AG04449 (cell line): Measurements from ENCODE around the gene TDO2.

Experiments used
- CTCF ChIA-PET: fragments of 350-600 bp; formaldehyde crosslinking; extraction: SDS; loops from one replicate; lab custom pipeline; 2021; ENCODE audit warnings: antibody characterized with exemption; lab: Yijun Ruan, JAX
- POLR2A ChIA-PET: fragments of 400-600, 350-600 bp; formaldehyde crosslinking; extraction: SDS; loops from one replicate; lab custom pipeline; 2020; ENCODE audit warnings: antibody characterized with exemption, inconsistent platforms; lab: Yijun Ruan, JAX
- DNase-seq: peaks from one replicate; pipeline ENCODE4 v3.0.0-alpha.2; 2010; ENCODE audit warnings: low read depth, low spot score
- H3K4me3 ChIP-seq: 2 replicates; pipeline ENCODE4 v1.5.1; 2011; ENCODE audit warnings: low read depth, mild to moderate bottlenecking, control low read depth, low read length
- CTCF ChIP-seq: IDR thresholded peaks from one replicate; pipeline ENCODE4 v1.5.1; 2011; ENCODE audit warnings: mild to moderate bottlenecking, moderate library complexity, low read length, control low read depth, inconsistent platforms; ENCODE audit not compliant: insufficient read depth; ENCODE audit errors: missing control alignments

Gene TDO2

GRCh38 chr4:155903453-155903852 is at the start of gene TDO2:
Gene TDO2, plus strand, starts transcription at chr4:155903696. Its CDS starts 63 bp downstream, at chr4:155903759.
- DNase-seq: no peak
- POLR2A ChIA-PET: no interaction called here
- H3K4me3 ChIP-seq: no peak within 1 kb of the TSS
- CTCF ChIA-PET: no interaction called here
- TF ChIP-seq CTCF: no peak

- no peak overlapping the region for H3K4me3 ChIP-seq
- POLR2A ChIA-PET: no interaction called here
- CTCF ChIA-PET: interaction anchor here (1.3 kb wide), 1 partner anchor 12 kb away, joined by 3 read pairs; no protein-coding TSS in a partner anchor
- TF ChIP-seq CTCF: no peak
- peak; percentile 3 for DNase-seq
Observed at GRCh38 chr4:155854582-155855226, 48.8 kb upstream of the TDO2 start.

- POLR2A ChIA-PET: no interaction called here
- DNase-seq: no peak
Observed at GRCh38 chr4:155855897-155856296, 47.6 kb upstream of the TDO2 start.

GRCh38 chr4:155866177-155866576 is 37.3 kb upstream of the TDO2 start, which contains the start of gene ASIC5:
Gene ASIC5, minus strand, starts transcription at chr4:155866277. Its CDS starts 51 bp downstream, at chr4:155866226.
- DNase-seq: no peak
- TF ChIP-seq CTCF: no peak
- no peak within 1 kb of the TSS for H3K4me3 ChIP-seq
- POLR2A ChIA-PET: no interaction called here
- CTCF ChIA-PET: interaction anchor here (1.2 kb wide), 1 partner anchor 87 kb away, joined by 4 read pairs; the partner anchor contains the start of gene CTSO

More at GRCh38 chr4:155855897-155856296, 47.6 kb upstream of the TDO2 start:
- TF ChIP-seq CTCF: no peak
- CTCF ChIA-PET: interaction anchor here (1.3 kb wide), 1 partner anchor 13 kb away, joined by 3 read pairs; no protein-coding TSS in a partner anchor
- no peak overlapping the region for H3K4me3 ChIP-seq

- ChIA-PET CTCF (no interaction called here), POLR2A (no interaction called here)
- no peak for TF ChIP-seq CTCF
- no peak overlapping the region for H3K4me3 ChIP-seq
- DNase-seq: no peak
Observed at GRCh38 chr4:155875878-155876277, 27.6 kb upstream of the TDO2 start.

GRCh38 chr4:155877971-155878370 is 25.5 kb upstream of the TDO2 start:
- DNase-seq: no peak
- TF ChIP-seq CTCF: no peak
- POLR2A ChIA-PET: no interaction called here
- CTCF ChIA-PET: no interaction called here
- no peak overlapping the region for H3K4me3 ChIP-seq
